Frontal cortex (tissue), 4 donors: ENCODE results near the gene MLST8. TPM values are rescaled to one million over a fixed set of nuclear protein-coding genes. Genes with fewer than 3 reads are reported as not detected.
A peak's percentile ranks its signal among the peaks of the same experiment; 100 is the strongest.
"Not testable (repeated sequence)": the region's sequence is repeated elsewhere in the genome, so short reads cannot be mapped to it uniquely, and the experiment has no call there.

Experiments
- DNase-seq, 2 donors: peaks; one replicate each; pipeline ENCODE4 v3.0.0; 2012; ENCODE audit warnings: low spot score in 2 of 2
- FAIRE-seq: peaks from 2 replicates; lab custom pipeline; 2012; peaks lifted over from hg19 to GRCh38; lab: Jason Lieb, UNC
- total RNA-seq: library from RNA; depleted of rRNA; stranded (reverse); fragments of >200 nt; gene quantifications from one replicate; pipeline ENCODE4 v1.2.3, GENCODE V29; 2014
- donor health status: control.
- donor health status: control.
- donor health status: control.

The MLST8 gene
- total RNA-seq, 1 donor from 2014 or later, result 6.9 TPM

DNA sequence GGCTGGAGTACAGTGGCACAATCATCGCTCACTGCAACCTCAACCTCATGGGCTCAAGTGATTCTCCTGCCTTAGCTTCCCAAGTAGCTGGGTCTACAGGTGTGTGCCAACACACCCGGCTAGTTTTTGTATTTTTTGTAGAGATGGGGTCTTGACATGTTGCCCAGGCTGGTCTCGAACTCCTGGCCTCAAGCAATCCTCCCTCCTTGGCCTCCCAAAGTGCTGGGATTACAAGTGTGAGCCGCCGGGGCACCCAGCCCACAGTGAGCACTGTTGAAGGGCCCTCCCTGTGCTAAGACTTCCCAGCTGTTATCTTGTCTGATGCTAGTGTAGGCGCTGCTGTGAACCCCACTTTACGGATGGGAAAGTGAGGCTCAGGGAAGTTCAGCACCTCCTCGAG, 16.9 kb upstream of the MLST8 start:
- DNase-seq (no peak), FAIRE-seq (no peak)

- no peak for FAIRE-seq
- DNase-seq, result no peak
These were observed 15.9 kb upstream of the MLST8 start for GRCh38 chr16:2189252-2189893.

DNA sequence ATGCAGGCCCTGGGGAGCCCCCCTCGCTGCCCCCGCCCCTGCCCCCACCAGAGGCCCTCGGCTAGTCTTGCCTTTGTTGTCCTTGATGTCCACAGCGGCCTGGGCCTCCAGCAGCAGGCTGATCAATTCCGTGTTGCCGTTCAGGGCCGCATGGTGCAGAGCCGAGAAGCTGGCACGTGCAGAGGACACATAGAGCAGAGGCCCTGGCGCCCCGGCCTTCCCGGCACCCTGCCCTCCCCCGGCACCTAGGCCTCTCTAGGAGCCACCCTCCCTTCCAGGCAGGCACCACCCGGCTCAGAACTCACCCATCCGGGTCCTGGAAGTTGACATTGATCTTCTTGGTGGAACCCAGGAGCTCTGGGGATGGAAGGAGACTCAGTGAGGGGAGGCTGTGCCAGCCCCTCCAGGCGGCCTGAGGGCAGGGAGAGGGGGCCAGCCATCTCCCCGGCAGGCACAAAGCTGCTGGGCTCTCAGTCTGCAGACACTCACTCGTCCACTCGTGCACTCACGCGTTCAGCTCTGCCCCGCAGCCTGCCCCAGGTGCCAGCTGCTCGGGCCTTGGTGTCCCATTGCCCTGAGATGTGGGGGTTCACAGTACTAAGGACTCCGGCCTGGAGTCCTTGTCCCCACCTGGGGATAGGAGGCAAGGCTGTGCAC, 15.1 kb upstream of the MLST8 start:
- DNase-seq, result no peak
- FAIRE-seq, result no peak

DNA sequence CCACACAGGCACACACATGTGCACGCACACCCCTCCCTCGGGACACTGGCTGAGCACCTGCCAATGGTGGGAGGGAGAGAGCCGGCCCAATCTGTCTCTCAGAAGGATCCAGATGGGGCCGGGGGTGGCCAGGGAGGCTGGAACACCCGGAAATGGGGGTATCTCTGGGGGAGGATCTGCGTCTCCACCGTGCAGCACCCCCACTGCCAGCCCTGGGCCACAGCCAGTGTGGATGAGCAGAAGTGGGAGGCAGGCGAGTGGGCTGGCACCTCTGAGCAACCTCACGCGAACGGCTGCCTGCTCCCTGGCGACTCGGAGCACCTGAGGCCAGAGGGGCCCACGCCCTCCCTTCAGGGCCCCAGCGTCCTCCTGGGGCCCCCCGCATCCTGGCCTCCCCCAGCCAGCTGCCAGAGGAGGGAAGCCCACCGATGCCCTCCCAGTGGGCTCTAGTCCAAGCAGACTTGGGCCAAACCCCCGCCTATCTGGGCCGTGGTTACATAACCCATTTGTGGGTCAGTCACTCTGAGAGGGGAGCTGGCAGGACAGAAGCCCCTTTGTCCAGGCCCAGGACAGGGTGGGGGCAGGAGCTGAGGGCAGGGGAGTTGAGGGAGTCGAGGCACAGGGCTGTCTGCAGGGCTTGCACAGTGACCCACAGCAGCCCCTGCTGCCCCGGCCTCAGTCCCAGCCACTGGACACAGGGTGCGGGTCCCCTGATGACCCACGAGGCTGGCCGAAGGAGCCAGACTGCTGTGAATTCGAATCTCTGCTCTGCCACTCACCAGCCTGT, 14.4 kb upstream of the MLST8 start:
- no peak for FAIRE-seq
- DNase-seq, result peak; percentile 67 to 71

- DNase-seq, result no peak
- no peak for FAIRE-seq
These were observed 13.9 kb upstream of the MLST8 start for GRCh38 chr16:2191446-2191706.

DNA sequence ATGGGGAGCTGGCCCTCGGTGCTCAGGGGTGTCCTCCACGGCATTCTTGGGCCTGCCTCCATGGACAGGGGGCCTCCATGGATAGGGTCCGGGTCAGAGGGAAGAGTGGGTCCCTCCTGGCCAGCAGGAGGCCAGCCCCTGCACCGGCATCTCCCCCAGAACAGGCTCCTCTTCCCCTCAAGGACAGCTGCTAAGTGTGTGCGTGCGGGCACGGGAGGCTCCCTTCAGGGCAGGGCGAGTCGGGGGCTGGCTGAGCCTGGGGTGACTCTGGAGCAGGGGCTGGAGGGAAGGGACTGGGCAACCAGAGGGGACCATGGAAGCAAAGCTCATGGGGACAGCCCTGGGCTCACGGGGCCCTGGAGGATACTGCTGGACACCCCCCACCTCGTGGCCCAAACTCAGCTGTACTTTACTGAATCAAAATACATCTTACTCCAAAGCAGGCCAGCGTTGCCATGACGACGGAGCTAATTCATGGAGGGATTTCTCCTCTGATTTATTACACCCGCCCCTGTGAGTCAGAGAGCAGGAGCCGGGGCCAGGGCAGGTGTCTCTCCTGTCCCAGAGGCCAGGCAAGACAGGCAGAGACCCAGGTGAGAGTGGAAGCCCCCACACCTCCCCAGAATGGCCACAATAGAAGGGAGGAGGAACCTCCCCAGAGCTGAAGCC, 11.0 kb upstream of the MLST8 start:
- no peak for DNase-seq
- no peak for FAIRE-seq

DNA sequence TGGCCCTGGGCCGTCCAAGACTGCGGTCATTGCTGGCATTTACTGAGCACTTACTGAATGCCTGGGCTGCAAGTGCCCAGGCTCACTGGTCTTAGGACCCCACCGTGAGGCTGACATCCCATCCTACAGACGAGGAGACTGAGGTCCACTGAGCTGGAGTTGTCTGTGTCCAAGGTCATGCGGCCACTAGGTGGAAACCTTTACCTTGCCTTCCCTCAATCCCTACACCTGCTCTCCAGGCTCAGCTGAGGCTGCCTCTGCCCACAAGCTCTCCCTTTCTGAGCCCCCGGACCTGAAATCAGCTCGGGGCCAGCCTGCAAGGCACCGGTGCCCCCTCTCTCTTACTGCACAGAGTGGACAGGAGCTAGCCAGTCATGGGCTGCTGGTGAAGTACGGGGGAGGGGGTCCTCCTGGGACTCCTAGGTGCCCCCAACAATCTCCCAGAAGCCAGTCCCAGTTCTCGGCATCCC, 10.4 kb upstream of the MLST8 start:
- DNase-seq (no peak), FAIRE-seq (no peak)

- FAIRE-seq (no peak), DNase-seq (no peak)
These were observed 9.7 kb upstream of the MLST8 start for GRCh38 chr16:2195322-2196161.

DNA sequence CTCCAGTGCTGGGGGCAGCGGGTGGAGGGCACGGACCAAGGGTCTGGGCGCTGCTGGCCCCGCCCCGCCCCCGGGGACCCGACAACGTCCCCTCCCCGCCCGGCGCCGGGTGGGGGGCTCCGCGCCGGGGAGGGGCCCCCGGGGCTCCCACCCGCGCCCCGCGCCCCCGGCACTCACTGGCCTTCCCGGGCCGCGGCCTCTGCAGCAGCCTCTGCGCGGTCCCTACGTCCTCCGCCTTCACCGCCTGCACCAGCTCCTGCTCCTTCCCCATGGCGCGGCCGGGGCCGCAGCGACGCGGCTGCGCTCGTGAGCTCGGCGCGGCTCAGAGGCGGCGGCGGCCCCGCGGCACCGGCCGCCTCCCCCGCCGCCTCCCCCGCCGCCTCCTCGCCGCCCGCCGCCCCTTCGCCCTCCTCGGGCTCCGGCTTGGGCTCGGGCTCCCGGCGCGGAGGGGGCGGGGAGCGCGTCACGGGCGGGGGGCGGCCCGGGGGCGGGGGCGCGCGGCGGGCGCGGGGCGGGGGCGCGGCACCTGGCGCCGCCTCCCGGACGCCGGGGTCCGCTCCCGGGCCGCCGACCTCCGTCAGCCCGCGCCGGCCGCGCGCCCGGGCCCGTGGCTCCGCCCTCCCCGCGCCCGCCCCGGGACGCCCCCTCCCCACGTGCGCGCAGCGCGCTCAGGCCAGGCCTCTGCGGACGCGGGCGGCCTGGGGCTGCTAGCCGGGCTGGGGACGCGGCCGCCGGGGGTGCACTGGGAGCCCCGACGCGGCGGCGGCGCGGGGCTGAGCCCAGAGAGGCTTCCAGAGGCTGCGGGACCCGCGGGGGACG, 8.9 kb upstream of the MLST8 start, which contains the start of gene CASKIN1:
TSS of gene CASKIN1 (minus strand) at position 444 of the 819 bp plus-strand sequence. CDS start at position 271, 173 bp downstream.
- DNase-seq (peak; percentile 68 to 76), FAIRE-seq (no peak)

- DNase-seq, result no peak
- no peak for FAIRE-seq
These were observed 8.2 kb upstream of the MLST8 start for GRCh38 chr16:2196981-2197511.

DNA sequence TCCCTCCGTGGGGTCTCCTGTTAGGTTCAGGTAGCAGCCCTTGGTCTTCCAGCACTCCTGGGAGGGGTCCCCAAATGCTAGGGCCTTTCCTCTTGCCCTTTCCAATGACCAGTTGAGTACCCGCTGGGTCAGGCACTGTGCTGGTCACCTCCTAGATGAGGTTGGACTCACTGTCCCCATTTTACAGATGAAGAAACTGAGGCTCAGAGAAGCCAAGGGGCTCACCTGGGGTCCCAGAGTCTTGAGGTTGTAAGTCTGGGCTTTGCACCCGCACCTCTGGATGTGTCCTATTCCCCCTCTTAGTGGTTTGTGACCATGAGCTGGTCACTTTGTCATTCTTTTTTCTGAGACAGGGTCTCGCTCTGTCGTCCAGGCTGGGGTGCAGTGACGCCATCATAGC, 7.5 kb upstream of the MLST8 start:
- DNase-seq, result no peak

DNA sequence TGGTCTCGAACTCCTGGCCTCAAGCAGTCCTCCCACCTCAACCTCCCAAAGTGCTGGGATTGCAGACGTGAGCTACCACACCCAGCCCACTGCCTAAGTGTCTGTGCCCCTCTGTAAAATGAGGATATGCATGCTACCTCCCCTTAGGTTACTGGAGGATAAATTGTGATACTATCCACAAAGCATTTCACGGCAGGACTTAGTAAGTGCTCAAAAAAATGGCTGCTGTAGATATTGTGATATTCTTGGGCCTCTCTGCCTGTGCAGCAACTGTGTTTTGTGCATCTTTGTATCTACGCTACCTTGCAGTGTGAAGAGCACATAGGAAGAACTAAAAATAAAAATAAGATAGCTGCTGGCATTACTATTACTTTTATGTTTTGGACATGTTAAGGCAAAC, 7.0 kb upstream of the MLST8 start:
- DNase-seq (no peak), FAIRE-seq (no peak)

More for the DNA sequence above, 7.5 kb upstream of the MLST8 start:
- no peak for FAIRE-seq

DNA sequence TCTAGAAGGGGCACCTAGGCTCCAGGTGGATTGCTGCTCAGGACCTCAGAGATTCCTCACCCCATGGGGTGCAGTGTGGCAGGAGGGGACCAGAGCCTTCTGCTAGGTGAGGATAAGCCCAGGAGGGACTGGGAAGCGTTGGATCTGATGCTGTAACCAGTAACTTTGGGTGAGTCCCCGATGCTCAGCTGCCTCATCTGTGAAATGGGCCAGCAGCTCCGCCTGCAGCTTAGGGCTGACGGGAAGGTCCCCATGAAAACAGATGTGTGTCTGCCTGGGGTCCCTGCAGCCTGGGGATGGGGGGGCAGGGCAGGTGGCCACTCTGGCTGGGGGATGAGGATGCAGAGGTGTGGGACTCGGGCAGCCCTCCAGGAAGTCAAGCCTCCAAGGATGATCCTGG, 6.2 kb upstream of the MLST8 start:
- no peak for FAIRE-seq
- no peak for DNase-seq

- FAIRE-seq, result no peak
- no peak for DNase-seq
These were observed 5.6 kb upstream of the MLST8 start for GRCh38 chr16:2199621-2200139.

GRCh38 chr16:2200313-2200712, 4.9 kb upstream of the MLST8 start:
- DNase-seq (no peak), FAIRE-seq (no peak)

- not testable (repeated sequence) for FAIRE-seq, DNase-seq
These were observed 2.0 kb upstream of the MLST8 start for GRCh38 chr16:2203119-2203688.

DNA sequence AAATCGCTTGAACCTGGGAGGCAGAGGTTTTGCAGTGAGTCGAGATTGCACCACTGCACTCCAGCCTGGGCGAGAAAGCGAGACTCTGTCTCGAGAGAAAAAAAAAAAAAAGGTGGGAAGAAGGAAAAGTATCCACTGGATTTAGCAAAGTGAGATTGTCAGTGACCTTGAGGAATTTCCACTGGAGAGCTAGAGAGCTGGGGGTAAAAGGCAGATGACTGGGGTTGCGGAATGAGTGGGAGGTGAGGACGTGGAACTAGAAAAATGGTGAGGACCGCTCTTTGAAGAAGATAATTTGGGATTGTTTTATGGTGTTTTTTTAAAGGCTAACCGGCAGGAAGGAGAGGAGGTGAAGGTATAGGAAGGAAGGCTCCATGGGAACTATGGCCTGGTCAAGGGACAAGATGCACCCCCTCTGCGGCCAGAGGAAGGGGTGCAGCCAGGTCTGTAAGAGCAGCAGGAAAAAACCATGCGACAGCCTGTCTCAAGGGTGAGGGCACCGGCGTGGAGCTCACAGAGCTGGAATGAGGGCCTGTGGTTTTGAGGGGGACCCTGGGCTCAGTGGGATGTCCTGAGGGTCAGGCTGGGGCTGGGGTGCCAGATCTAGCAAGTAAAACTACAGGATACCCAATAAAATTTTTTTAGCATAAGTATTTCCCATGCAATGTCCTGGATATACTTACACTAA, 694 bp upstream of the MLST8 start:
- no peak for DNase-seq
- FAIRE-seq, result no peak

DNA sequence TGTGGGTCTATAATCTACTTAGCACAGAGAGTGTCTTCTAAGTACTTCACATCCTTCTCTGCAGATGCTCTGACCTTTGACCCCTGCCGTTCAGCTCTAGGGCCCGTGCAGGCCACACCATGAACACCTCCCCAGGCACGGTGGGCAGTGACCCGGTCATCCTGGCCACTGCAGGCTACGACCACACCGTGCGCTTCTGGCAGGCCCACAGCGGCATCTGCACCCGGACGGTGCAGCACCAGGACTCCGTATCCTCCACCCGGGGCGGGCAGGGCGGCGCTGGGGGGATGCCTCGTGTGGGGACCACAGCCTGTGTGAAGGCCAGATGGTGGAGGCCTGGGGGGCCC, 686 bp downstream of the MLST8 start:
- DNase-seq, result no peak
- FAIRE-seq, result no peak
